Skin epidermis (tissue), 12 donors: Measurements from ENCODE around the gene IQSEC1.
"Not testable (repeated sequence)": the region's sequence is repeated elsewhere in the genome, so short reads cannot be mapped to it uniquely, and the experiment has no call there.

Source experiments
- H3K27ac ChIP-seq, 21 experiments: fragments of 200-600 bp; sonication (generic) in 11 of 21; one replicate each; pipeline ENCODE4 v1.5.0; 2020; ENCODE audit warnings: mild to moderate bottlenecking in 3 of 21, inconsistent platforms in 2 of 21, moderate library complexity in 2 of 21
- H3K4me3 ChIP-seq, 7 experiments: fragments of 200-600 bp; sonication (generic) in 2 of 7; one replicate each; pipeline ENCODE4 v1.5.0; 2020; ENCODE audit warnings: inconsistent platforms in 2 of 7, mild to moderate bottlenecking in 2 of 7, moderate library complexity in 1 of 7

IQSEC1 gene

GRCh38 chr3:12882336-12883310 lies 190.6 kb downstream of the IQSEC1 start:
- Histone ChIP-seq H3K4me3 (no peak overlapping the region), H3K27ac (no peak overlapping the region)

- H3K27ac ChIP-seq, H3K4me3 ChIP-seq: not testable (repeated sequence)
These were observed 191.4 kb downstream of the IQSEC1 start for GRCh38 chr3:12881858-12882257.

- Histone ChIP-seq H3K27ac (no peak overlapping the region), H3K4me3 (no peak overlapping the region)
These were observed 193.9 kb downstream of the IQSEC1 start for GRCh38 chr3:12879191-12879815.

- not testable (repeated sequence) for H3K27ac ChIP-seq
These were observed 194.5 kb downstream of the IQSEC1 start for GRCh38 chr3:12878758-12879157.

GRCh38 chr3:12878141-12878574 lies 195.1 kb downstream of the IQSEC1 start:
- Histone ChIP-seq H3K4me3 (no peak overlapping the region), H3K27ac (no peak overlapping the region)

More at GRCh38 chr3:12878758-12879157, 194.5 kb downstream of the IQSEC1 start:
- H3K4me3 ChIP-seq, result not testable (repeated sequence)

- Histone ChIP-seq H3K27ac (no peak overlapping the region), H3K4me3 (no peak overlapping the region)
These were observed 196.2 kb downstream of the IQSEC1 start for GRCh38 chr3:12877040-12877439.

- no peak overlapping the region for H3K27ac ChIP-seq
- H3K4me3 ChIP-seq, result peak overlapping the region in 1 of 7 experiments; percentile 0
These were observed 197.1 kb downstream of the IQSEC1 start for GRCh38 chr3:12875857-12876836.

GRCh38 chr3:12871404-12871983 lies 201.7 kb downstream of the IQSEC1 start:
- H3K4me3 ChIP-seq, result no peak overlapping the region
- no peak overlapping the region for H3K27ac ChIP-seq

- peak overlapping the region in 2 of 21 experiments; percentile 3 to 8 for H3K27ac ChIP-seq
- H3K4me3 ChIP-seq, result no peak overlapping the region
These were observed 202.3 kb downstream of the IQSEC1 start for GRCh38 chr3:12870942-12871341.

- Histone ChIP-seq H3K27ac (no peak overlapping the region), H3K4me3 (peak overlapping the region in 3 of 7 experiments; percentile 2 to 24 (median 9))
These were observed 204.1 kb downstream of the IQSEC1 start for GRCh38 chr3:12869035-12869621.

GRCh38 chr3:12868039-12869034 lies 204.9 kb downstream of the IQSEC1 start:
- Histone ChIP-seq H3K27ac (no peak overlapping the region), H3K4me3 (peak overlapping the region in 3 of 7 experiments; percentile 2 to 24 (median 9))

GRCh38 chr3:12866836-12867235 lies 206.4 kb downstream of the IQSEC1 start:
- no peak overlapping the region for H3K27ac ChIP-seq
- H3K4me3 ChIP-seq, result no peak overlapping the region

- no peak overlapping the region for H3K27ac ChIP-seq
These were observed 208.0 kb downstream of the IQSEC1 start for GRCh38 chr3:12865271-12865670.

GRCh38 chr3:12862387-12862786 lies 210.8 kb downstream of the IQSEC1 start:
- H3K27ac ChIP-seq, result no peak overlapping the region

More at GRCh38 chr3:12865271-12865670, 208.0 kb downstream of the IQSEC1 start:
- no peak overlapping the region for H3K4me3 ChIP-seq

GRCh38 chr3:12861611-12862010 lies 211.6 kb downstream of the IQSEC1 start:
- H3K27ac ChIP-seq, result no peak overlapping the region
- no peak overlapping the region for H3K4me3 ChIP-seq

More at GRCh38 chr3:12862387-12862786, 210.8 kb downstream of the IQSEC1 start:
- H3K4me3 ChIP-seq, result no peak overlapping the region

GRCh38 chr3:12859840-12860239 lies 213.4 kb downstream of the IQSEC1 start:
- Histone ChIP-seq H3K27ac (peak overlapping the region in 1 of 21 experiments; percentile 7), H3K4me3 (no peak overlapping the region)

GRCh38 chr3:12856626-12857025 lies 216.6 kb downstream of the IQSEC1 start:
- Histone ChIP-seq H3K4me3 (no peak overlapping the region), H3K27ac (no peak overlapping the region)

- no peak overlapping the region for H3K27ac ChIP-seq
- no peak overlapping the region for H3K4me3 ChIP-seq
These were observed 218.7 kb downstream of the IQSEC1 start for GRCh38 chr3:12854565-12854964.
